ENCODE measurements around the gene ERO1B. TPM values are rescaled to one million over a fixed set of nuclear protein-coding genes. Genes with fewer than 3 reads are reported as not detected.

The ERO1B gene
- total and polyA plus RNA-seq, 2 donors (not counting 1 experiment from before 2014, with no cell fraction given), result 2.2 to 5.0 TPM

DNA sequence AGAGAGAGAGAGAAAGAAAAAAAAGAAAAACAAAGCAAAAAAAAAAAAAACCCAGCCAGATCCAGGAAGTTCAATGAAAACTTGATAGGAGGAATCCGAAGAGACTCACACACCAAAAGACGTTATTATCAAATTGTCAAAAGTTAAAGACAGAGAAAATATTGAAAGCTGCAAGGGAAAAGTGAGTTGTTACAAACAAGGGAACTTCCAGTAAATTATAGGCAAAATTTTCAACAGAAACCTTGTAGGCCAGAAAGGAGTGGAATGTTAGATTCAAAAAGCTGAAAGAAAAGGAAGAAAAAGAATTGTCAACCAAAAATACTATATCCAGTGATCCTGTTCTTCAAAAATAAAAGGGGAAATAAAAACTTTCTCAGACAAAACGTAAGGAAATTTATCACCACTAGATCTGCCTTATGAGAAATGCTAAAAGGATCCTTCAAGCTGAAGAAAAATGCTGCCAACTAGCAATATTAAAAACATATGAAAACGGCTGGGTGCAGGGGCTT is 23.6 kb downstream of the ERO1B start:
- Histone ChIP-seq H3K9me3 (ENCODE audit: control insufficient read depth, insufficient read depth, low read depth, low read length) (no peaks in the 10 kb centered on the region), H3K9ac (ENCODE audit: insufficient read depth, low read length) (no peak overlapping the region), H3K36me3 (ENCODE audit: control insufficient read depth, insufficient read depth, low read length) (no peaks in the 10 kb centered on the region), H2AFZ (ENCODE audit: low read length) (no peak overlapping the region), H3K27me3 (ENCODE audit: control insufficient read depth, insufficient read depth, low read length) (no peaks in the 10 kb centered on the region), H3K4me1 (ENCODE audit: control insufficient read depth, extremely low read depth, insufficient read depth, low read length) (no peaks in the 10 kb centered on the region), H3K4me2 (ENCODE audit: extremely low read depth, insufficient read depth, low read length) (no peak overlapping the region), H3K79me2 (ENCODE audit: control insufficient read depth, insufficient read depth, low read length) (no peaks in the 10 kb centered on the region), H3K27ac (ENCODE audit: insufficient read depth, low read length) (no peak overlapping the region), H4K20me1 (ENCODE audit: control insufficient read depth, extremely low read depth, insufficient read depth, low read length) (no peaks in the 10 kb centered on the region), H3K4me3 (replicated peaks in 1 of 4; ENCODE audit: control extremely low read depth in 1 of 4, insufficient read depth in 1 of 4, low read depth in 3 of 4, low read length in 4 of 4) (no peak overlapping the region)
- DNase-seq (ENCODE audit: low read depth in 2 of 2), result no peak
- TF ChIP-seq, protein P1, sequence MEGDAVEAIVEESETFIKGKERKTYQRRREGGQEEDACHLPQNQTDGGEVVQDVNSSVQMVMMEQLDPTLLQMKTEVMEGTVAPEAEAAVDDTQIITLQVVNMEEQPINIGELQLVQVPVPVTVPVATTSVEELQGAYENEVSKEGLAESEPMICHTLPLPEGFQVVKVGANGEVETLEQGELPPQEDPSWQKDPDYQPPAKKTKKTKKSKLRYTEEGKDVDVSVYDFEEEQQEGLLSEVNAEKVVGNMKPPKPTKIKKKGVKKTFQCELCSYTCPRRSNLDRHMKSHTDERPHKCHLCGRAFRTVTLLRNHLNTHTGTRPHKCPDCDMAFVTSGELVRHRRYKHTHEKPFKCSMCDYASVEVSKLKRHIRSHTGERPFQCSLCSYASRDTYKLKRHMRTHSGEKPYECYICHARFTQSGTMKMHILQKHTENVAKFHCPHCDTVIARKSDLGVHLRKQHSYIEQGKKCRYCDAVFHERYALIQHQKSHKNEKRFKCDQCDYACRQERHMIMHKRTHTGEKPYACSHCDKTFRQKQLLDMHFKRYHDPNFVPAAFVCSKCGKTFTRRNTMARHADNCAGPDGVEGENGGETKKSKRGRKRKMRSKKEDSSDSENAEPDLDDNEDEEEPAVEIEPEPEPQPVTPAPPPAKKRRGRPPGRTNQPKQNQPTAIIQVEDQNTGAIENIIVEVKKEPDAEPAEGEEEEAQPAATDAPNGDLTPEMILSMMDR (conservative IDR thresholded peaks at IDR 0.05 in 1 of 2, IDR thresholded peaks at IDR 0.05 in 1 of 2; ENCODE audit: low read depth in 1 of 2, low read length in 2 of 2), result no peak
- TF ChIP-seq EZH2 (IDR thresholded peaks at IDR 0.05; ENCODE audit: low read length, missing control alignments), result no peak

DNA sequence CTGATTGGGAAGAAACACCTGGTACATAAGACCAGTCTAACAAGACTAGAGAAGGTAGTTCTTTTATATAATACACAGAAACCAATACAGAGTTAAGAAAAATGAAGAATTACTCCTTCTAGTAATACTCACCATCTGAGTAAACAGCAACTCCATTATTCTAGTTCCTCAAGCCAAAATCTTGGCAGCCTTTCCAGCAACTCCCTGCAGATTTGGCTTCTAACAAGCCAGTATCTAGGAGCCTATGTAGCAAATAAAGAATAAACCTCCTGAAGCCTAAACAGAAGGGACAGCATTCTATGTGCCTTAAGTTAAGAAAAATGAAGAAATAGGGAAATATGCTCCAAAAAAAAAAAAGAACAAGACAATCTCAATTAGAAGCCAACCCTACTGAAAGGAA is 24.5 kb downstream of the ERO1B start:
- no peak overlapping the region for H3K9ac ChIP-seq (ENCODE audit: insufficient read depth, low read length)
- peak in 1 of 2 donors; percentile 4 for DNase-seq (ENCODE audit: low read depth in 2 of 2)
- H3K4me1 ChIP-seq (ENCODE audit: control insufficient read depth, extremely low read depth, insufficient read depth, low read length), result no peaks in the 10 kb centered on the region
- no peaks in the 10 kb centered on the region for H3K9me3 ChIP-seq (ENCODE audit: control insufficient read depth, insufficient read depth, low read depth, low read length)
- no peaks in the 10 kb centered on the region for H3K79me2 ChIP-seq (ENCODE audit: control insufficient read depth, insufficient read depth, low read length)
- H3K27ac ChIP-seq (ENCODE audit: insufficient read depth, low read length), result no peak overlapping the region
- TF ChIP-seq, protein P1 (conservative IDR thresholded peaks at IDR 0.05 in 1 of 2, IDR thresholded peaks at IDR 0.05 in 1 of 2; ENCODE audit: low read depth in 1 of 2, low read length in 2 of 2), result no peak
- no peak for TF ChIP-seq EZH2 (IDR thresholded peaks at IDR 0.05; ENCODE audit: low read length, missing control alignments)
- H2AFZ ChIP-seq (ENCODE audit: low read length), result no peak overlapping the region
- H3K4me3 ChIP-seq (replicated peaks in 1 of 4; ENCODE audit: control extremely low read depth in 1 of 4, insufficient read depth in 1 of 4, low read depth in 3 of 4, low read length in 4 of 4), result no peak overlapping the region
- no peak overlapping the region for H3K4me2 ChIP-seq (ENCODE audit: extremely low read depth, insufficient read depth, low read length)
- no peaks in the 10 kb centered on the region for H4K20me1 ChIP-seq (ENCODE audit: control insufficient read depth, extremely low read depth, insufficient read depth, low read length)
- no peaks in the 10 kb centered on the region for H3K27me3 ChIP-seq (ENCODE audit: control insufficient read depth, insufficient read depth, low read length)
- no peaks in the 10 kb centered on the region for H3K36me3 ChIP-seq (ENCODE audit: control insufficient read depth, insufficient read depth, low read length)

DNA sequence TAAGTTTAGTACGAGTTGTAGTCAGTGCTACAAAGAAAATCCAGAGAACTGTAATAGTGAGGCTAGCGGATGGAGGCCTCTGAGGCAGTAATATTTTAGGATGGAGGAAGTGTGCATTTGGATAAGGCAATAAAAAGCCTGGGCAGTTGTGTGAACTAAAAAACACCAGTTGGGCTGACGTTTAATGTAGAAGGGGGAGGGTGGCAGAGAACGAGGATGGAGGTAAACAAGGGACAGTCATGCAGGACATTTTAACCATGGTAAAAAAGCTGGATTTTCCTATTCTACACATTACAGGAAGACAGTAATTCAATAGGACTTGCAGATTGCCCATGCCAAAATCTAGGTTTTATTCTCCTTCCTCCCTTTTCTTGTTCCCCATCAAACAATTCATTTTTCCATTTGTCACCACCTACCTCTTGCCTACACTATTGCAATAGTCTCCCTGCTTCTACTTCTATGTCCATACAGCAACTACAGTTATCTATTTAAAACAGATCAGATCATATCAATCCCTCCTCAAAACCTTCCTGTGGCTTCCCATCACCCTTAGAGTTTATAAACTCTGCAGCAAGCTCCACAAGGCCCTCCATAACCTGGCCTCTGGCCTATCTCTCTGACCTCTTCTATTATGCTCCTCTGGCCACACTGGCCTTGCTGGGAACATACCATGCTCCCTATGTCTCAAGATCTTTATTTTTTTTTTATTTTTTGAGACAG is 27.7 kb downstream of the ERO1B start:
- Histone ChIP-seq H3K79me2 (ENCODE audit: control insufficient read depth, insufficient read depth, low read length) (no peaks in the 10 kb centered on the region), H3K4me3 (replicated peaks in 1 of 4; ENCODE audit: control extremely low read depth in 1 of 4, insufficient read depth in 1 of 4, low read depth in 3 of 4, low read length in 4 of 4) (no peak overlapping the region), H3K4me2 (ENCODE audit: extremely low read depth, insufficient read depth, low read length) (no peak overlapping the region), H3K9me3 (ENCODE audit: control insufficient read depth, insufficient read depth, low read depth, low read length) (no peaks in the 10 kb centered on the region), H4K20me1 (ENCODE audit: control insufficient read depth, extremely low read depth, insufficient read depth, low read length) (no peaks in the 10 kb centered on the region), H3K27me3 (ENCODE audit: control insufficient read depth, insufficient read depth, low read length) (no peaks in the 10 kb centered on the region), H2AFZ (ENCODE audit: low read length) (no peak overlapping the region), H3K4me1 (ENCODE audit: control insufficient read depth, extremely low read depth, insufficient read depth, low read length) (no peaks in the 10 kb centered on the region), H3K27ac (ENCODE audit: insufficient read depth, low read length) (no peak overlapping the region), H3K36me3 (ENCODE audit: control insufficient read depth, insufficient read depth, low read length) (no peaks in the 10 kb centered on the region), H3K9ac (ENCODE audit: insufficient read depth, low read length) (no peak overlapping the region)
- TF ChIP-seq, protein P1 (conservative IDR thresholded peaks at IDR 0.05 in 1 of 2, IDR thresholded peaks at IDR 0.05 in 1 of 2; ENCODE audit: low read depth in 1 of 2, low read length in 2 of 2), result no peak
- DNase-seq (ENCODE audit: low read depth in 2 of 2), result no peak

Measured in fibroblast of lung (primary cell).